HepG2 (cell line): ENCODE measurements around the gene NT5DC4. TPM values are rescaled to one million over a fixed set of nuclear protein-coding genes. Genes with fewer than 3 reads are reported as not detected.

Experiments
- ATAC-seq: fragments of 200-7000 bp; cut with Tn5 transposase; 3 replicates; pipeline ENCODE4 v1.9.1; 2020; ENCODE audit warnings: mild to moderate bottlenecking, moderate library complexity
- BruUV-seq: library from RNA; stranded (reverse); fragments of 400-500 nt; replicated peaks from 2 replicates; lab custom pipeline; 2021; lab: Mats Ljungman, UMichigan
- CTCF ChIA-PET: fragments of 300-600 bp; formaldehyde crosslinking; extraction: SDS; loops from one replicate; lab custom pipeline; 2021; ENCODE audit warnings: low total read pairs, inconsistent platforms, low intra/inter-chr PET ratio; lab: Yijun Ruan, JAX
- POLR2A ChIA-PET: fragments of 350-600 bp; sonication (Branson Sonifier 250); formaldehyde crosslinking; loops from one replicate; lab custom pipeline; 2020; ENCODE audit warnings: antibody characterized with exemption, inconsistent platforms; lab: Yijun Ruan, JAX
- DNase-seq: peaks from one replicate; pipeline ENCODE4 v3.0.0-alpha.2; 2015; ENCODE audit warnings: low spot score
- FAIRE-seq: peaks from 3 replicates; lab custom pipeline; 2011; peaks lifted over from hg19 to GRCh38; lab: Jason Lieb, UNC
- H2AFZ ChIP-seq: one replicate; pipeline ENCODE4 v1.6.1; 2011; ENCODE audit warnings: low read length, inconsistent platforms
- H3K27ac ChIP-seq: fragments of 300-600 bp; 3 replicates; pipeline ENCODE4 v1.8.0; 2011; ENCODE audit warnings: mixed run types, mild to moderate bottlenecking, mixed read lengths, low read length, inconsistent platforms; ENCODE audit not compliant: insufficient read depth; ENCODE audit errors: extremely low read length
- H3K27me3 ChIP-seq, 2 experiments: fragments of 200-600 bp in 1 of 2; 2 replicates in 1 of 2; 3 replicates in 1 of 2; pipeline versions ENCODE4 v1.6.0 to v1.8.0; 2011; ENCODE audit warnings: low read length in 2 of 2, mild to moderate bottlenecking in 2 of 2, moderate library complexity in 2 of 2, inconsistent platforms in 1 of 2; ENCODE audit not compliant: insufficient read depth in 2 of 2, control insufficient read depth in 1 of 2
- H3K36me3 ChIP-seq, 2 experiments: fragments of 200-600 bp in 1 of 2; replicated peaks in 1 of 2; 2 replicates in 1 of 2; 3 replicates in 1 of 2; pipeline versions ENCODE4 v1.5.1 to v1.8.0; 2011; ENCODE audit warnings: low read length in 2 of 2, inconsistent platforms in 1 of 2; ENCODE audit not compliant: insufficient read depth in 2 of 2, control insufficient read depth in 1 of 2
- H3K4me1 ChIP-seq: 2 replicates; pipeline ENCODE4 v1.5.1; 2012; ENCODE audit warnings: low read length, inconsistent platforms; ENCODE audit not compliant: insufficient read depth
- H3K4me2 ChIP-seq: 2 replicates; pipeline ENCODE4 v1.6.0; 2011; ENCODE audit warnings: low read depth, low read length, inconsistent platforms
- H3K4me3 ChIP-seq, 3 experiments: fragments of 200-600 bp in 1 of 3; sonication (generic), shearing (Covaris generic) in 1 of 3; replicated peaks in 1 of 3; 2 replicates each; pipeline ENCODE4 v1.5.1; 2011 to 2016; ENCODE audit warnings: low read length in 3 of 3, inconsistent platforms in 2 of 3, low read depth in 2 of 3, mild to moderate bottlenecking in 2 of 3, control low read depth in 1 of 3, mixed read lengths in 1 of 3; ENCODE audit not compliant: insufficient read depth in 1 of 3
- H3K79me2 ChIP-seq: one replicate; pipeline ENCODE4 v1.6.1; 2011; ENCODE audit warnings: low read length, inconsistent platforms; ENCODE audit not compliant: insufficient read depth
- H3K9ac ChIP-seq: 2 replicates; pipeline ENCODE4 v1.6.0; 2011; ENCODE audit warnings: mild to moderate bottlenecking, low read depth, low read length, inconsistent platforms; ENCODE audit not compliant: insufficient read depth
- H3K9me3 ChIP-seq: 2 replicates; pipeline ENCODE4 v1.5.1; 2012; ENCODE audit warnings: mild to moderate bottlenecking, low read length
- H4K20me1 ChIP-seq: 2 replicates; pipeline ENCODE4 v1.6.0; 2011; ENCODE audit warnings: inconsistent platforms, mild to moderate bottlenecking, low read length, moderate library complexity; ENCODE audit not compliant: insufficient read depth
- BRD4 ChIP-seq: sonication (generic); formaldehyde crosslinking; IDR thresholded peaks from 2 replicates; pipeline ENCODE4 v1.4.0; 2020; ENCODE audit warnings: missing genetic modification reagents
- CEBPB ChIP-seq: IDR thresholded peaks from 2 replicates; pipeline ENCODE4 v1.6.1; 2011; ENCODE audit warnings: low read depth, low read length, improper control_type of control experiment, borderline replicate concordance
- CEBPG ChIP-seq: IDR thresholded peaks from 2 replicates; pipeline ENCODE4 v1.6.1; 2016
- FLYWCH1 ChIP-seq: sonication (generic); formaldehyde crosslinking; IDR thresholded peaks from 2 replicates; pipeline ENCODE4 v1.8.1; 2023; ENCODE audit warnings: mild to moderate bottlenecking, missing genetic modification reagents
- GZF1 ChIP-seq: sonication (generic); formaldehyde crosslinking; IDR thresholded peaks from 2 replicates; pipeline ENCODE4 v1.5.1; 2020; ENCODE audit warnings: mild to moderate bottlenecking, missing genetic modification reagents
- NFATC3 ChIP-seq: sonication (generic); formaldehyde crosslinking; IDR thresholded peaks from 2 replicates; pipeline ENCODE4 v1.5.1; 2020; ENCODE audit warnings: mild to moderate bottlenecking, missing genetic modification reagents
- SMAD1 ChIP-seq: sonication (generic); formaldehyde crosslinking; IDR thresholded peaks from 2 replicates; pipeline ENCODE4 v1.4.0; 2020; ENCODE audit warnings: missing genetic modification reagents, low read depth, mild to moderate bottlenecking, borderline replicate concordance
- TCF7L2 ChIP-seq: IDR thresholded peaks from 2 replicates; pipeline ENCODE4 v1.6.1; 2011; ENCODE audit warnings: mild to moderate bottlenecking, low read depth, low read length, moderate library complexity
- WGBS: methylation state at CpG from one replicate; pipeline ENCODE4 v1.1.6; 2017; ENCODE audit warnings: low lambda C conversion rate; 5-methylcytosine and 5-hydroxymethylcytosine counted together
- in situ Hi-C: cut with HindIII; loops from 2 replicates; pipeline ENCODE4 v1.10.0; 2017; ENCODE audit warnings: low pct_unique_long_range_greater_than_20kb; ENCODE audit not compliant: extremely low pct_ligation_motif_present
- intact Hi-C: fragments of 100-400 bp; cut with micrococcal nuclease; formaldehyde crosslinking; loops from one replicate; pipeline ENCODE4 v1.10.0; 2022; ENCODE audit not compliant: unreplicated experiment
- polyA plus RNA-seq, 8 experiments: library from polyadenylated mRNA; depleted of rRNA in 3 of 8; stranded (reverse) in 7 of 8; unstranded in 1 of 8; fragments of >200 nt; fragmentation: Illumina TruSeq in 4 of 8; extraction: Trizol in 4 of 8; gene quantifications; 2 replicates each; pipeline versions ENCODE4 v1.2.1 to v1.2.3, GENCODE V29; 2011 to 2016; ENCODE audit warnings: low read depth in 4 of 8, missing spikeins in 1 of 8, mixed read lengths in 1 of 8; ENCODE audit not compliant: insufficient read depth in 1 of 8
- total RNA-seq, 5 experiments: library from RNA; depleted of rRNA; stranded (reverse); fragments of >200 nt; fragmentation: Illumina TruSeq; extraction: Trizol; gene quantifications; 2 replicates each; pipeline ENCODE4 v1.2.3, GENCODE V29; 2016; ENCODE audit warnings: low read depth in 1 of 5
- TF ChIP-seq, protein P1 (sequence below), 2 experiments: fragments of 450-650 bp in 1 of 2; sonication (generic) in 1 of 2; formaldehyde crosslinking; IDR thresholded peaks; 2 replicates each; pipeline versions ENCODE4 v1.5.0 to v1.8.0; 2020 to 2022; ENCODE audit warnings: mild to moderate bottlenecking in 1 of 2, missing genetic modification reagents in 1 of 2
- TF ChIP-seq, protein P2 (sequence below): sonication (generic); formaldehyde crosslinking; IDR thresholded peaks from 2 replicates; pipeline ENCODE4 v1.4.0; 2020; ENCODE audit warnings: missing genetic modification reagents

Gene NT5DC4
- total and polyA plus RNA-seq, 2 of the 13 experiments (the other 11 are each of a cell fraction or from before 2014, with no cell fraction given): 0.04 to 4.2 TPM

DNA sequence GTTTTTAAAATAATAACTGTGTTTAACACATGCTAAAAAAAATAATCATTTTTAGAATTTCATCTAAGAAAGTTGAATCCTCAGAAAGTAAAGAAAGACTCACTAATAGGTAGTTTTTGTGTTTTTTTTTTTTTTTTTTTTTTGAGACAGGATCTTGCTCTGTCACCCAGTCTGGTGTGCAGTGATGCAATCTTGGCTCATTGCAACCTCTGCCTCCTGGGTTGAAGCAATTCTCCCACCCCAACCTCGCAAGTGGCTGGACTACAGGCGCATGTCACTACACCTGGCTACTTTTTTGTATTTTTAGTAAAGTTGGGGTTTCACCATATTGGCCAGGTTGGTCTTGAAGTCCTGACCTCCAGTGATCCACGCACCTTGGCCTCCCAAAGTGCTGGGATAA lies 36.4 kb downstream of the NT5DC4 start:
- Histone ChIP-seq H2AFZ (no peak overlapping the region), H3K9ac (no peak overlapping the region), H3K4me3 (no peak overlapping the region), H3K27me3 (no peaks in the 10 kb centered on the region), H3K79me2 (peaks cover 7% of the 10 kb centered on the region), H4K20me1 (no peaks in the 10 kb centered on the region), H3K27ac (no peak overlapping the region), H3K4me2 (no peak overlapping the region), H3K4me1 (peaks cover 32% of the 10 kb centered on the region), H3K9me3 (no peaks in the 10 kb centered on the region), H3K36me3 (peaks cover 10 to 61% of the 10 kb centered on the region in 2 experiments)
- WGBS: 100% methylated on average over 3 of the region's 3 CpGs
- in situ Hi-C loops: no loop called here
- ATAC-seq (no peak), FAIRE-seq (no peak), DNase-seq (no peak)
- TF ChIP-seq CEBPB: peak; percentile 77
- no peak for TF ChIP-seq SMAD1 (CRISPR knock-in tag)
- TF ChIP-seq, protein P1, sequence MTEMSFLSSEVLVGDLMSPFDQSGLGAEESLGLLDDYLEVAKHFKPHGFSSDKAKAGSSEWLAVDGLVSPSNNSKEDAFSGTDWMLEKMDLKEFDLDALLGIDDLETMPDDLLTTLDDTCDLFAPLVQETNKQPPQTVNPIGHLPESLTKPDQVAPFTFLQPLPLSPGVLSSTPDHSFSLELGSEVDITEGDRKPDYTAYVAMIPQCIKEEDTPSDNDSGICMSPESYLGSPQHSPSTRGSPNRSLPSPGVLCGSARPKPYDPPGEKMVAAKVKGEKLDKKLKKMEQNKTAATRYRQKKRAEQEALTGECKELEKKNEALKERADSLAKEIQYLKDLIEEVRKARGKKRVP (CRISPR knock-in tag; IDR thresholded peaks at IDR 0.05): peak in 1 of 2 experiments; percentile 68; a peak in 2 of 4 replicates
- TF ChIP-seq BRD4 (CRISPR knock-in tag): no peak
- no peak for TF ChIP-seq FLYWCH1
- peak; percentile 45; the same call in 1 of the 2 replicates for TF ChIP-seq CEBPG (CRISPR knock-in tag)
- ChIA-PET POLR2A (no interaction called here), CTCF (no interaction called here)
- BruUV-seq: no TSS peak
- intact Hi-C loops: no loop called here

DNA sequence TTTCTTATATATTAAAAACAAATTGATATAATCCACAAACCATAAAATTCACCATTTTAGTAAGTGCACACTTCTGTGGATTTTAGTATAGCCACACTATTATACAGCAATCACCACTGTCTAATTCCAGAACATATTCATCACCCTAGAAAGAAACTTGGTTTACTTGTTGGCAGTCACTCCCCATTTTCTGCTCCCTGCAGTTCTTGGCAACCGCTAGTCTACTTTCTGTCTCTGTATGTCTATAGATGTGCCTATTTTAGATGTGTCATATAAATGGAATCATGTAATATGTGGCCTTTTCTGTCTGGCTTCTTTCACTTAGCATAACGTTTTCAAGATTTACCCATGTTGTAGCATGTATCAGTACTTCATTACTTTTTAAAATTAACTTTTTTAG lies 37.9 kb downstream of the NT5DC4 start:
- Histone ChIP-seq H2AFZ (no peak overlapping the region), H3K4me2 (no peak overlapping the region), H3K9me3 (no peaks in the 10 kb centered on the region), H3K79me2 (peaks cover 21% of the 10 kb centered on the region), H3K4me1 (peaks cover 32% of the 10 kb centered on the region), H3K27me3 (no peaks in the 10 kb centered on the region; a peak in 1 of 5 replicates), H3K4me3 (no peak overlapping the region), H3K27ac (no peak overlapping the region), H3K36me3 (peaks cover 10 to 54% of the 10 kb centered on the region in 2 experiments)
- no TSS peak for BruUV-seq
- 95% methylated on average over 2 of the region's 2 CpGs for WGBS
- ATAC-seq: no peak
- no peak for DNase-seq
- POLR2A ChIA-PET: no interaction called here
- intact Hi-C loops (no loop called here), in situ Hi-C loops (no loop called here)
- TF ChIP-seq, protein P2, sequence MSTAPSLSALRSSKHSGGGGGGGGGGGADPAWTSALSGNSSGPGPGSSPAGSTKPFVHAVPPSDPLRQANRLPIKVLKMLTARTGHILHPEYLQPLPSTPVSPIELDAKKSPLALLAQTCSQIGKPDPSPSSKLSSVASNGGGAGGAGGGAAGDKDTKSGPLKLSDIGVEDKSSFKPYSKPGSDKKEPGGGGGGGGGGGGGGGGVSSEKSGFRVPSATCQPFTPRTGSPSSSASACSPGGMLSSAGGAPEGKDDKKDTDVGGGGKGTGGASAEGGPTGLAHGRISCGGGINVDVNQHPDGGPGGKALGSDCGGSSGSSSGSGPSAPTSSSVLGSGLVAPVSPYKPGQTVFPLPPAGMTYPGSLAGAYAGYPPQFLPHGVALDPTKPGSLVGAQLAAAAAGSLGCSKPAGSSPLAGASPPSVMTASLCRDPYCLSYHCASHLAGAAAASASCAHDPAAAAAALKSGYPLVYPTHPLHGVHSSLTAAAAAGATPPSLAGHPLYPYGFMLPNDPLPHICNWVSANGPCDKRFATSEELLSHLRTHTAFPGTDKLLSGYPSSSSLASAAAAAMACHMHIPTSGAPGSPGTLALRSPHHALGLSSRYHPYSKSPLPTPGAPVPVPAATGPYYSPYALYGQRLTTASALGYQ (CRISPR knock-in tag): no peak
- no peak for TF ChIP-seq NFATC3 (CRISPR knock-in tag)
- TF ChIP-seq GZF1: no peak
- TF ChIP-seq TCF7L2: no peak
- TF ChIP-seq, all 625 proteins: peak for 0
- no peak overlapping the region for H3K9ac ChIP-seq
- CTCF ChIA-PET: no interaction called here
- FAIRE-seq: no peak
- no peaks in the 10 kb centered on the region for H4K20me1 ChIP-seq
